AG10803 (cell line): ENCODE measurements around the gene TDRD10.

Source experiments
- DNase-seq: peaks from one replicate; pipeline ENCODE4 v3.0.0; 2010; ENCODE audit warnings: low read depth
- H3K4me3 ChIP-seq: 2 replicates; pipeline ENCODE4 v1.5.1; 2011; ENCODE audit warnings: mild to moderate bottlenecking, low read length, control low read depth
- CTCF ChIP-seq: conservative IDR thresholded peaks from 2 replicates; pipeline ENCODE4 v1.5.1; 2011; ENCODE audit warnings: mild to moderate bottlenecking, low read length, control low read depth, inconsistent platforms

Gene TDRD10

DNA sequence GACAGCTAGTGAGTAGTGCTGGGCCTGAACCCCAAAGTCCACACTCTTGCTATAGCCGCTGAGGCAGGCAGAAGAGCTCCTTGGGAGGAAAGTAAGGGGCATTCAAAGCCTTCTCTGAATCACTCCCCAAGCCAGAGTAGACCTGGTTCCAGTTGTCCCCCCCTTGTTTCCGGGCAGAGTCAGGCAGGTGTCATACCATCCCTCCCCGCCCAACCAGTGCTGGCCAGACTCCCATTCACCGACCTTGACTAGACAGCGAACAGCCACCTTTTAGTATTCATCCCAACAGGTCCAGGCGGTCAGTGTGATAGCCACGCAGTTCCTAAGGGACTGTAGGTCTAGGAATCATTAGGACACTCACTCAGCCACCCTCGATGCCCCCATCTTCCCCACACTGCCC, 77.4 kb downstream of the TDRD10 start:
- TF ChIP-seq CTCF: no peak
- no peak for DNase-seq
- no peak overlapping the region for H3K4me3 ChIP-seq

DNA sequence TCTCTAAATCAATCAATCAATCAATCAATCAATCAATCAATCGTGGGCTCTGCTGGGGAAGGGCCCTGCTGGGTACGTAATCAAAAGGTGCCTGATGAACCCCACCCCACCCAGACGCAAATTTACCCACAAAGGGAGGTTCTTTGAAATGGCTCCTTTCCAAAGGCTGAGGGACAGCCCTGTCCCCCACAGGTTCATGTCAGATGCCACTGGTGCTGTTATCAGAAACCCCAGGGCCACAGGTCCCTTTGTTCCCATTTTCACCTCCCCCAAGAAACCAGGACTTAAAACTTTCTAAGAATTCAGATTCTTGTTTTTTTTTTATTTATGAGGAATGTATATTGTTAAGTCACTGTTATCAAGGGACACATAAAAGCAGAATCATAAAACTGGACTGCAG, 79.7 kb downstream of the TDRD10 start:
- DNase-seq: no peak
- no peak overlapping the region for H3K4me3 ChIP-seq
- TF ChIP-seq CTCF: no peak

DNA sequence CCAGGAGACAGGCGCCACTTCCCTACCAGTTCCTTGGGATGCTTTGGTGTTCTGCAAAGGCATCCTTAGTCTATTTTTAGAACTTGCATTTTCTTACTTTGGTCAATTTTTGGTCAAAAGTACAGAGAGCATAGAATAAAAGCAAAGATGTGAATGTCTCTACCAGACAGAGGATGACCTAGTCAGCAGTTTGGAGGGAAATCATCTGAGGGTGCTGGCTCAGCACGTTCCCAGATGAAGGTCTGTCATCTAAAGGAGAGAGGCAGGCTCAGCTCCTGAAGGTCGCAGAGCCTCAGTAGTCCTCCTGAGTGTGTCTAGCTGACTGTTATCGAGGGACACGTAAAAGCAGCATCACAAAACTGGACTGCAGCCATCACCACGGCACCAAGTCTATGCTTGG, 80.9 kb downstream of the TDRD10 start:
- no peak overlapping the region for H3K4me3 ChIP-seq
- TF ChIP-seq CTCF: no peak
- DNase-seq: no peak

DNA sequence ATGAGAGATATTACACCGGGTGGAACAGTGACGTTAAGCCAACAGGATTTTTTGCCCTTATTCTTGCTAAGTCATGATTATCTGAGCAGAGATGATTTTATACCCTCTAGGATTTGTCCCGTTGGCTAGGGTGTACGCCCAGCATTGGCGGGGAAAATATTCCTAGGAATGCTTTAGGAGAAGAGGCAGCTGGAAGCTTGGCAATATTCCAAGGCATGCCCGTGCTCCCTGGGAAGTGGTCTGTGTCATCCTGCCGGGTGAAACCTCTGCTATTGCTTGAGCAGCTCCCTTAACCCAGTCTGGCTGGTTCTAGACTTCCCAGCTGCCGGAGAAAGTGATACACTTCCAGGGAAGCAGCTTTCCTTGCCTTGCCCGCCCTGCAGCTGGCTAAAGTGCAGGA, 81.8 kb downstream of the TDRD10 start:
- no peak for TF ChIP-seq CTCF
- peak; percentile 30 for DNase-seq
- no peak overlapping the region for H3K4me3 ChIP-seq

GRCh38 chr1:154584267-154584994, 82.4 kb downstream of the TDRD10 start:
- no peak for TF ChIP-seq CTCF
- H3K4me3 ChIP-seq: no peak overlapping the region
- no peak for DNase-seq

- no peak for DNase-seq
- no peak overlapping the region for H3K4me3 ChIP-seq
- TF ChIP-seq CTCF: no peak
Measured at GRCh38 chr1:154586231-154586630, 84.2 kb downstream of the TDRD10 start.

DNA sequence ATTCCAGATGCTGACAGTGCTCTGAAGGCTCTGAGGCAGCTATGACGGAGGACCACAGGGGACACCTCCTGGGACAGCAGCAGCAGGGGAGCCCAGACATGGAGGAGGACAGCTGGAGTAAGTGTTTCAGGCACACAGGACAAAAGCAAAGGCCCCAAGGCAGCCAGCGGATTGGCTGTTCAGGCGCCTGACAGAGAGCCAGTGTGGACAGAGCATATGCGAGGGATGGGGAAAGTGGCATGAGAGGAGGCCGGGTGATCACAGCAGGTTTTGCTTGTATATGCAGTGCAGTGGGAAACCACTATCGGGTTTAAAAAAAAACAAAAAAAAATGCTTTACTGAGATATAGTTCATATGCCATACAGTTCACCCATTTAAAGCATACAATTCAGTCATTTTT, 84.6 kb downstream of the TDRD10 start:
- no peak overlapping the region for H3K4me3 ChIP-seq

More for the DNA sequence above, 84.6 kb downstream of the TDRD10 start:
- DNase-seq: no peak
- TF ChIP-seq CTCF: no peak
